Measurements from ENCODE around the gene IGBP1.

DNA sequence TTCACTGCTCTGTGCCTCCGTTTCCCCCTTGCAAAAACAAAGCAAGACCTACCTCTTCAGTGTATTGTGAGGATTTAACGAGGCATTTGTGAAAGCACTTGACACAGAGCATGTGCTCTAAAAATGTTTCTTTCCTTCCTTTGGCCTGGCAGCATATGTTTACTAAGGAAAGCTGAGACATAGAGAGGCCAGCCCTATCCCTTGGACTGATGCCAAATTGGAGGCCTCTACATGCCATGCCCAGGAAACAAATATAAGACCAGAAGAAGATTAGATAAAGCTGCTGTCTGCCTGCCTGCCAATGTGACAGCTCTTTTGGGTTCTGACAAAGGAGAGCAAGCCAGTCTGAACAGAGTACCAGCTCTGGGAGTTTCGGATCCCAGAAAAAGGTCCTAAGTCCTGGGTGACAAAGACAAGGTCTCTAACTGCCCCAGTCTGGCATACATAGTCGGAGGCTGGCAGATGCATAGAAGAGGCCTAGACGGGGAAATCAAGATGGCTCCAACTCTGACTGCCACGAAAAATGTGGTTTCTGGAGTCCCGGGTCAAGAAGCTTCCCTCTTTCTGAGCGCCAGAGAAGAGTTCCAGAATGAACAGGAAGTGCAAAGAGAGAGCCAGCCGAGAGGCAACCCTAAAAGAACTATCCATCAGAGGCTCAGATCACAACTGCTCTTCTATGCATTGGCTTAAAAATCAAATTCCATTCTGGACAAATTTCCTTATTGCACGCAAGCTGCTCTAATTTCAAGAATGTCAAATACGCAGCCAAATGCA, 45.2 kb upstream of the IGBP1 start:
- TF ChIP-seq, protein P1, sequence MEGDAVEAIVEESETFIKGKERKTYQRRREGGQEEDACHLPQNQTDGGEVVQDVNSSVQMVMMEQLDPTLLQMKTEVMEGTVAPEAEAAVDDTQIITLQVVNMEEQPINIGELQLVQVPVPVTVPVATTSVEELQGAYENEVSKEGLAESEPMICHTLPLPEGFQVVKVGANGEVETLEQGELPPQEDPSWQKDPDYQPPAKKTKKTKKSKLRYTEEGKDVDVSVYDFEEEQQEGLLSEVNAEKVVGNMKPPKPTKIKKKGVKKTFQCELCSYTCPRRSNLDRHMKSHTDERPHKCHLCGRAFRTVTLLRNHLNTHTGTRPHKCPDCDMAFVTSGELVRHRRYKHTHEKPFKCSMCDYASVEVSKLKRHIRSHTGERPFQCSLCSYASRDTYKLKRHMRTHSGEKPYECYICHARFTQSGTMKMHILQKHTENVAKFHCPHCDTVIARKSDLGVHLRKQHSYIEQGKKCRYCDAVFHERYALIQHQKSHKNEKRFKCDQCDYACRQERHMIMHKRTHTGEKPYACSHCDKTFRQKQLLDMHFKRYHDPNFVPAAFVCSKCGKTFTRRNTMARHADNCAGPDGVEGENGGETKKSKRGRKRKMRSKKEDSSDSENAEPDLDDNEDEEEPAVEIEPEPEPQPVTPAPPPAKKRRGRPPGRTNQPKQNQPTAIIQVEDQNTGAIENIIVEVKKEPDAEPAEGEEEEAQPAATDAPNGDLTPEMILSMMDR (IDR thresholded peaks at IDR 0.05; ENCODE audit: insufficient read depth, low read length, poor library complexity, severe bottlenecking): no peak
- no peak for TF ChIP-seq EZH2phosphoT487 (conservative IDR thresholded peaks at IDR 0.05; ENCODE audit: low read length)
